Esophagus muscularis mucosa (tissue), 4 donors: ENCODE data around the gene UST. TPM values are rescaled to one million over a fixed set of nuclear protein-coding genes. Genes with fewer than 3 reads are reported as not detected.

ENCODE experiments used
- DNase-seq: peaks from one replicate; pipeline ENCODE4 v3.0.0-alpha.2; 2017; ENCODE audit errors: extremely low spot score
- H3K27ac ChIP-seq, 4 donors: fragments of 200-600 bp; sonication (generic); replicated peaks in 1 of 4; 1 replicate in 3 of 4; 2 replicates in 1 of 4; pipeline ENCODE4 v1.5.1; 2016 to 2019; ENCODE audit warnings: mild to moderate bottlenecking in 1 of 4
- H3K27me3 ChIP-seq, 4 donors: fragments of 200-600 bp; sonication (generic); one replicate each; pipeline versions ENCODE4 v1.5.1 to v1.6.0; 2016 to 2019
- H3K36me3 ChIP-seq, 4 donors: fragments of 200-600 bp; sonication (generic); one replicate each; pipeline ENCODE4 v1.5.1; 2016 to 2019
- H3K4me1 ChIP-seq, 4 donors: fragments of 200-600 bp; sonication (generic); one replicate each; pipeline ENCODE4 v1.5.1; 2016 to 2019
- H3K4me3 ChIP-seq, 4 donors: fragments of 200-600 bp; sonication (generic); 1 replicate in 2 of 4; 2 replicates in 2 of 4; pipeline ENCODE4 v1.5.1; 2016 to 2019; ENCODE audit warnings: mild to moderate bottlenecking in 4 of 4, moderate library complexity in 1 of 4
- H3K9me3 ChIP-seq, 4 donors: fragments of 200-600 bp; sonication (generic); 1 replicate in 3 of 4; 2 replicates in 1 of 4; pipeline ENCODE4 v1.5.1; 2016 to 2019
- CTCF ChIP-seq, 3 experiments: fragments of 200-600 bp in 2 of 3; fragments of 450-650 bp in 1 of 3; sonication (generic) in 2 of 3; IDR thresholded peaks; one replicate each; pipeline ENCODE4 v1.5.1; 2017 to 2019; ENCODE audit warnings: antibody characterized with exemption in 3 of 3, mild to moderate bottlenecking in 2 of 3, moderate library complexity in 1 of 3
- EP300 ChIP-seq: sonication (generic); formaldehyde crosslinking; IDR thresholded peaks from one replicate; pipeline ENCODE4 v1.6.1; 2017; ENCODE audit warnings: antibody characterized with exemption
- POLR2A ChIP-seq: fragments of 450-650 bp; IDR thresholded peaks from one replicate; pipeline ENCODE4 v1.6.1; 2017; ENCODE audit warnings: antibody characterized with exemption, moderate library complexity, mild to moderate bottlenecking, low read depth
- POLR2AphosphoS5 ChIP-seq, 2 donors: sonication (generic); formaldehyde crosslinking; IDR thresholded peaks; one replicate each; pipeline ENCODE4 v1.6.1; 2017; ENCODE audit warnings: antibody characterized with exemption in 2 of 2
- WGBS: methylation state at CpG from one replicate; pipeline ENCODE4 v1.1.5; 2018; 5-methylcytosine and 5-hydroxymethylcytosine counted together
- intact Hi-C: fragments of 100-400 bp; cut with DNase I; formaldehyde crosslinking; loops from one replicate; pipeline ENCODE4 v1.15.1; 2023
- total RNA-seq, 4 donors: library from RNA; depleted of rRNA; stranded (reverse); fragments of >200 nt; gene quantifications; one replicate each; pipeline versions ENCODE4 v1.1.0 to v1.2.1, GENCODE V29; 2016

UST gene
- total RNA-seq, 4 donors from 2014 or later = 29.1 to 46.3 (median 32.4) TPM

- Histone ChIP-seq H3K27ac (no peak overlapping the region), H3K9me3 (no peaks in the 10 kb centered on the region), H3K36me3 (no peaks in the 10 kb centered on the region), H3K4me3 (no peak overlapping the region), H3K27me3 (no peaks in the 10 kb centered on the region), H3K4me1 (peaks cover 14 to 19% (median 17%) of the 10 kb centered on the region in 4 donors)
- no peak for DNase-seq
- intact Hi-C loops = no loop called here
- 97% methylated on average over 4 of the region's 4 CpGs for WGBS
- TF ChIP-seq POLR2AphosphoS5 (IDR thresholded peaks at IDR 0.05) (no peak), CTCF (IDR thresholded peaks at IDR 0.05) (no peak), POLR2A (no peak), EP300 (no peak)
These were observed 310.1 kb downstream of the UST start for GRCh38 chr6:149056777-149057463.

- no peak for TF ChIP-seq POLR2AphosphoS5 (IDR thresholded peaks at IDR 0.05)
- no peak for TF ChIP-seq CTCF (IDR thresholded peaks at IDR 0.05)
- TF ChIP-seq POLR2A = no peak
- no peak for TF ChIP-seq EP300
- Histone ChIP-seq H3K4me3 (no peak overlapping the region), H3K9me3 (no peaks in the 10 kb centered on the region), H3K27me3 (no peaks in the 10 kb centered on the region), H3K36me3 (no peaks in the 10 kb centered on the region), H3K27ac (no peak overlapping the region), H3K4me1 (peaks cover 16 to 19% (median 18%) of the 10 kb centered on the region in 4 donors)
- intact Hi-C loops = no loop called here
- DNase-seq = no peak
- WGBS = 90% methylated on average over 1 of the region's 1 CpG
These were observed 310.6 kb downstream of the UST start for GRCh38 chr6:149057464-149057840.

- TF ChIP-seq POLR2A (no peak), POLR2AphosphoS5 (IDR thresholded peaks at IDR 0.05) (no peak), CTCF (IDR thresholded peaks at IDR 0.05) (no peak), EP300 (no peak)
- DNase-seq = no peak
- WGBS = 90% methylated on average over 7 of the region's 7 CpGs
These were observed 312.7 kb downstream of the UST start for GRCh38 chr6:149059557-149059956.

GRCh38 chr6:149060300-149060984 is 313.6 kb downstream of the UST start:
- DNase-seq = no peak
- 74% methylated on average over 19 of the region's 19 CpGs for WGBS
- Histone ChIP-seq H3K4me1 (peaks cover 16 to 24% (median 19%) of the 10 kb centered on the region in 4 donors), H3K27me3 (no peaks in the 10 kb centered on the region), H3K36me3 (no peaks in the 10 kb centered on the region), H3K9me3 (no peaks in the 10 kb centered on the region), H3K4me3 (no peak overlapping the region), H3K27ac (no peak overlapping the region)
- no peak for TF ChIP-seq CTCF (IDR thresholded peaks at IDR 0.05)
- no peak for TF ChIP-seq POLR2A
- TF ChIP-seq POLR2AphosphoS5 (IDR thresholded peaks at IDR 0.05) = no peak
- no peak for TF ChIP-seq EP300
- intact Hi-C loops = no loop called here

More at GRCh38 chr6:149059557-149059956, 312.7 kb downstream of the UST start:
- no peaks in the 10 kb centered on the region for H3K36me3 ChIP-seq
- no peak overlapping the region for H3K27ac ChIP-seq
- intact Hi-C loops = no loop called here
- peaks cover 16 to 24% (median 19%) of the 10 kb centered on the region in 4 donors for H3K4me1 ChIP-seq
- H3K27me3 ChIP-seq = no peaks in the 10 kb centered on the region
- no peak overlapping the region for H3K4me3 ChIP-seq
- H3K9me3 ChIP-seq = no peaks in the 10 kb centered on the region
